ENCODE data around the gene ARHGAP26.

GRCh38 chr5:142878638-142879037, 108.5 kb downstream of the ARHGAP26 start:
- TF ChIP-seq CTCF (IDR thresholded peaks at IDR 0.05): no peak
- TF ChIP-seq EP300 (IDR thresholded peaks at IDR 0.05): no peak

Measured in sigmoid colon (tissue), 4 donors.